ENCODE data around the gene GXYLT2. TPM values are rescaled to one million over a fixed set of nuclear protein-coding genes. Genes with fewer than 3 reads are reported as not detected.

The GXYLT2 gene
- total and polyA plus RNA-seq, 2 of the 13 experiments (the other 11 are each of a cell fraction or from before 2014, with no cell fraction given), result 4.3 to 6.9 TPM

DNA sequence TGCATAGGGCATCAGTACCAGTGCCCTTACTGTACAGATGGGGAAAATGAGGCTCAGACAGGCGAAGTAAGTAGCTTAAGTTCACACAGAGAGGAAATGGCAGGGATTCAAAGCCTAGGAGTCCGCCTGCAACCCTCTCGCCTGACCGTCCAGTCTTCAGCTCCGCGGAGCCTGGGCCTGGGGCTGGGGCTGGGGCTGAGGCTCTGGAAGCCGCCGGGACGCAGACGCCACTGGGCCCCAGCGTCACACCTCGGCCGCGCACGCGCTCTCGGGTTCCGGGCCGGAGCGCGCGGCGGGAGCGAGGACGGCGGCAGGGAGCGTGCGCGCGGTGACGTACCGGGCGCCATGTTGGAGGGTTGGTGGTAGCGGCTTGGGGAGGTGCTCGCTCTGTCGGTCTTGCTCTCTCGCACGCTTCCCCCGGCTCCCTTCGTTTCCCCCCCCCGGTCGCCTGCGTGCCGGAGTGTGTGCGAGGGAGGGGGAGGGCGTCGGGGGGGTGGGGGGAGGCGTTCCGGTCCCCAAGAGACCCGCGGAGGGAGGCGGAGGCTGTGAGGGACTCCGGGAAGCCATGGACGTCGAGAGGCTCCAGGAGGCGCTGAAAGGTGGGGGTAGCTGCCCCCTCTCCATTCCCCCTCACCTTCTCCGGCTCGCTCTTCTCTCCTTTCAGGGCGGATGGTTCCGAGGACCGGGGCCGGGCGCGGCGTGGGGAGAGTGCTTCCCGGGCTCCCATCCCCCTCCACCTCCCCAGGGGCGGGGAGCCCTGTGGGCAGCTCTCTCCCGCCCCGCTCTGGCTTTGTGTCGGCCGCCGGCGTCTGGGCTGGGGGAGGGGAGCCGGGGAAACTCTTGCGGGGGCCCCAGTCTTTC is 108.9 kb downstream of the GXYLT2 start, which contains the start of gene PPP4R2 (continued):
- TF ChIP-seq BHLHE40 (IDR thresholded peaks at IDR 0.05; ENCODE audit: low read length) (peak; percentile 48; the same call in 1 of the 2 replicates), EED (CRISPR knock-in tag; IDR thresholded peaks at IDR 0.05) (peak; percentile 28; the same call in 1 of the 2 replicates), JARID2 (CRISPR knock-in tag; IDR thresholded peaks at IDR 0.05; ENCODE audit: insufficient replicate concordance) (no peak), ZNF562 (CRISPR knock-in tag; IDR thresholded peaks at IDR 0.05; ENCODE audit: borderline replicate concordance) (0 out of 2 replicates have a peak, but pooled peaks have one; percentile 26), CENPT (CRISPR knock-in tag; IDR thresholded peaks at IDR 0.05; ENCODE audit: low read depth) (peak; percentile 84; the same call in 1 of the 2 replicates), ZZZ3 (CRISPR knock-in tag; IDR thresholded peaks at IDR 0.05; ENCODE audit: borderline replicate concordance) (no peak), AGO2 (optimal IDR thresholded peaks at IDR 0.05; ENCODE audit: low read depth, low read length) (peak; percentile 88), ZFP1 (CRISPR knock-in tag; IDR thresholded peaks at IDR 0.05) (no peak), REPIN1 (CRISPR knock-in tag; IDR thresholded peaks at IDR 0.05; ENCODE audit: borderline replicate concordance, low read depth) (peak; percentile 51; the same call in 1 of the 2 replicates)
- TF ChIP-seq, protein P1, sequence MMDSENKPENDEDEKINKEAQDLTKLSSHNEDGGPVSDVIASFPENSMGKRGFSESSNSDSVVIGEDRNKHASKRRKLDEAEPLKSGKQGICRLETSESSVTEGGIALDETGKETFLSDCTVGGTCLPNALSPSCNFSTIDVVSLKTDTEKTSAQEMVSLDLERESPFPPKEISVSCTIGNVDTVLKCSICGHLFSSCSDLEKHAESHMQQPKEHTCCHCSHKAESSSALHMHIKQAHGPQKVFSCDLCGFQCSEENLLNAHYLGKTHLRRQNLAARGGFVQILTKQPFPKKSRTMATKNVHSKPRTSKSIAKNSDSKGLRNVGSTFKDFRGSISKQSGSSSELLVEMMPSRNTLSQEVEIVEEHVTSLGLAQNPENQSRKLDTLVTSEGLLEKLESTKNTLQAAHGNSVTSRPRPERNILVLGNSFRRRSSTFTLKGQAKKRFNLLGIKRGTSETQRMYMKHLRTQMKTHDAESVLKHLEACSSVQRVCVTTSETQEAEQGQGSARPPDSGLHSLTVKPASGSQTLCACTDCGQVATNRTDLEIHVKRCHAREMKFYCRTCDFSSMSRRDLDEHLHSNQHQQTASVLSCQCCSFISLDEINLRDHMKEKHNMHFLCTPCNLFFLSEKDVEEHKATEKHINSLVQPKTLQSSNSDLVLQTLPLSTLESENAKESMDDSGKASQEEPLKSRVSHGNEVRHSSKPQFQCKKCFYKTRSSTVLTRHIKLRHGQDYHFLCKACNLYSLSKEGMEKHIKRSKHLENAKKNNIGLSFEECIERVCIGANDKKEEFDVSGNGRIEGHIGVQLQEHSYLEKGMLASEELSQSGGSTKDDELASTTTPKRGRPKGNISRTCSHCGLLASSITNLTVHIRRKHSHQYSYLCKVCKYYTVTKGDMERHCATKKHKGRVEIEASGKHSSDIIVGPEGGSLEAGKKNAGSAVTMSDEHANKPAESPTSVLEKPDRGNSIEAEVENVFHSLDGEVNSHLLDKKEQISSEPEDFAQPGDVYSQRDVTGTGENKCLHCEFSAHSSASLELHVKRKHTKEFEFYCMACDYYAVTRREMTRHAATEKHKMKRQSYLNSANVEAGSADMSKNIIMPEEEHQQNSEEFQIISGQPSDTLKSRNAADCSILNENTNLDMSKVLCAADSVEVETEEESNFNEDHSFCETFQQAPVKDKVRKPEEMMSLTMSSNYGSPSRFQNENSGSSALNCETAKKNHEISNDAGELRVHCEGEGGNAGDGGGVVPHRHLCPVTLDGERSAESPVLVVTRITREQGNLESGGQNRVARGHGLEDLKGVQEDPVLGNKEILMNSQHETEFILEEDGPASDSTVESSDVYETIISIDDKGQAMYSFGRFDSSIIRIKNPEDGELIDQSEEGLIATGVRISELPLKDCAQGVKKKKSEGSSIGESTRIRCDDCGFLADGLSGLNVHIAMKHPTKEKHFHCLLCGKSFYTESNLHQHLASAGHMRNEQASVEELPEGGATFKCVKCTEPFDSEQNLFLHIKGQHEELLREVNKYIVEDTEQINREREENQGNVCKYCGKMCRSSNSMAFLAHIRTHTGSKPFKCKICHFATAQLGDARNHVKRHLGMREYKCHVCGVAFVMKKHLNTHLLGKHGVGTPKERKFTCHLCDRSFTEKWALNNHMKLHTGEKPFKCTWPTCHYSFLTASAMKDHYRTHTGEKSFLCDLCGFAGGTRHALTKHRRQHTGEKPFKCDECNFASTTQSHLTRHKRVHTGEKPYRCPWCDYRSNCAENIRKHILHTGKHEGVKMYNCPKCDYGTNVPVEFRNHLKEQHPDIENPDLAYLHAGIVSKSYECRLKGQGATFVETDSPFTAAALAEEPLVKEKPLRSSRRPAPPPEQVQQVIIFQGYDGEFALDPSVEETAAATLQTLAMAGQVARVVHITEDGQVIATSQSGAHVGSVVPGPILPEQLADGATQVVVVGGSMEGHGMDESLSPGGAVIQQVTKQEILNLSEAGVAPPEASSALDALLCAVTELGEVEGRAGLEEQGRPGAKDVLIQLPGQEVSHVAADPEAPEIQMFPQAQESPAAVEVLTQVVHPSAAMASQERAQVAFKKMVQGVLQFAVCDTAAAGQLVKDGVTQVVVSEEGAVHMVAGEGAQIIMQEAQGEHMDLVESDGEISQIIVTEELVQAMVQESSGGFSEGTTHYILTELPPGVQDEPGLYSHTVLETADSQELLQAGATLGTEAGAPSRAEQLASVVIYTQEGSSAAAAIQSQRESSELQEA (CRISPR knock-in tag; IDR thresholded peaks at IDR 0.05; ENCODE audit: not compliant biosample characterization), result peak; percentile 89
- TF ChIP-seq, protein P2, sequence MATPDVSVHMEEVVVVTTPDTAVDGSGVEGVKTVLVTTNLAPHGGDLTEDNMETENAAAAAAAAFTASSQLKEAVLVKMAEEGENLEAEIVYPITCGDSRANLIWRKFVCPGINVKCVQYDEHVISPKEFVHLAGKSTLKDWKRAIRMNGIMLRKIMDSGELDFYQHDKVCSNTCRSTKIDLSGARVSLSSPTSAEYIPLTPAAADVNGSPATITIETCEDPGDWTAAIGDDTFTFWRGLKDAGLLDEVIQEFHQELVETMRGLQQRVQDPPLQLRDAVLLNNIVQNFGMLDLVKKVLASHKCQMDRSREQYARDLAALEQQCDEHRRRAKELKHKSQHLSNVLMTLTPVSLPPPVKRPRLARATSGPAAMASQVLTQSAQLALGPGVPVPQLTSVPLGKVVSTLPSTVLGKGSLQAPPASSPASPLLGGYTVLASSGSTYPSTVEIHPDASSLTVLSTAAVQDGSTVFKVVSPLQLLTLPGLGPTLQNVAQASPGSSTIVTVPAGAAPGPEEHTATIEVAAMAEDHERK (CRISPR knock-in tag; IDR thresholded peaks at IDR 0.05; ENCODE audit: low read depth), result peak; percentile 91
- TF ChIP-seq, protein P3, sequence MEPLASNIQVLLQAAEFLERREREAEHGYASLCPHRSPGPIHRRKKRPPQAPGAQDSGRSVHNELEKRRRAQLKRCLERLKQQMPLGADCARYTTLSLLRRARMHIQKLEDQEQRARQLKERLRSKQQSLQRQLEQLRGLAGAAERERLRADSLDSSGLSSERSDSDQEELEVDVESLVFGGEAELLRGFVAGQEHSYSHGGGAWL (CRISPR knock-in tag; IDR thresholded peaks at IDR 0.05), result peak; percentile 61; the same call in 1 of the 2 replicates
- TF ChIP-seq, protein P4, sequence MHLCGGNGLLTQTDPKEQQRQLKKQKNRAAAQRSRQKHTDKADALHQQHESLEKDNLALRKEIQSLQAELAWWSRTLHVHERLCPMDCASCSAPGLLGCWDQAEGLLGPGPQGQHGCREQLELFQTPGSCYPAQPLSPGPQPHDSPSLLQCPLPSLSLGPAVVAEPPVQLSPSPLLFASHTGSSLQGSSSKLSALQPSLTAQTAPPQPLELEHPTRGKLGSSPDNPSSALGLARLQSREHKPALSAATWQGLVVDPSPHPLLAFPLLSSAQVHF (CRISPR knock-in tag; IDR thresholded peaks at IDR 0.05), result peak; percentile 80
- TF ChIP-seq, protein P5, sequence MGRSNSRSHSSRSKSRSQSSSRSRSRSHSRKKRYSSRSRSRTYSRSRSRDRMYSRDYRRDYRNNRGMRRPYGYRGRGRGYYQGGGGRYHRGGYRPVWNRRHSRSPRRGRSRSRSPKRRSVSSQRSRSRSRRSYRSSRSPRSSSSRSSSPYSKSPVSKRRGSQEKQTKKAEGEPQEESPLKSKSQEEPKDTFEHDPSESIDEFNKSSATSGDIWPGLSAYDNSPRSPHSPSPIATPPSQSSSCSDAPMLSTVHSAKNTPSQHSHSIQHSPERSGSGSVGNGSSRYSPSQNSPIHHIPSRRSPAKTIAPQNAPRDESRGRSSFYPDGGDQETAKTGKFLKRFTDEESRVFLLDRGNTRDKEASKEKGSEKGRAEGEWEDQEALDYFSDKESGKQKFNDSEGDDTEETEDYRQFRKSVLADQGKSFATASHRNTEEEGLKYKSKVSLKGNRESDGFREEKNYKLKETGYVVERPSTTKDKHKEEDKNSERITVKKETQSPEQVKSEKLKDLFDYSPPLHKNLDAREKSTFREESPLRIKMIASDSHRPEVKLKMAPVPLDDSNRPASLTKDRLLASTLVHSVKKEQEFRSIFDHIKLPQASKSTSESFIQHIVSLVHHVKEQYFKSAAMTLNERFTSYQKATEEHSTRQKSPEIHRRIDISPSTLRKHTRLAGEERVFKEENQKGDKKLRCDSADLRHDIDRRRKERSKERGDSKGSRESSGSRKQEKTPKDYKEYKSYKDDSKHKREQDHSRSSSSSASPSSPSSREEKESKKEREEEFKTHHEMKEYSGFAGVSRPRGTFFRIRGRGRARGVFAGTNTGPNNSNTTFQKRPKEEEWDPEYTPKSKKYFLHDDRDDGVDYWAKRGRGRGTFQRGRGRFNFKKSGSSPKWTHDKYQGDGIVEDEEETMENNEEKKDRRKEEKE (IDR thresholded peaks at IDR 0.05), result no peak

Data from HepG2 (cell line).